ENCODE results near the gene SLC16A5.

DNA sequence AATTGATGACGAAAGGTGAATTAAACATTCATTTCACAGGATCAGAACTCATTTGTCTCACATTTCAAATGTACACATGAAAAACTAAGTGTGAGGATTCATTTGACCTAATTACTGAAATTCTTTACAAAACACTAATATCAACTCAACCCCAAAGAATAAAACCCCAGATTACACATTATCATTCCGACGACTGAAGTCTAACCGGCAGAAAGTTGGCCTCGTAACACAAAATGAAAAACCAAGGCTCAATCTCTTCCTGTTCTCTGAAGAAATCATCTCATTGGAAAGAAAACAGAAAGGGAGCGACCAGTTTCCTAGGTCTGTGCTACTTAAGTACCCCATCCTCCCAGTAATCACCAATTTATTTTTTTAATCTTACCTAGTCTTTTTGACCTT lies 64.8 kb downstream of the SLC16A5 start:
- TF ChIP-seq POLR2A (IDR thresholded peaks at IDR 0.05; ENCODE audit: low read length) (no peak), GATA1 (IDR thresholded peaks at IDR 0.05; ENCODE audit: low read depth, low read length) (no peak)

Data from erythroblast (primary cell).